ENCODE results near the gene DCAF8.

GRCh38 chr1:160237558-160237957 lies 24.8 kb downstream of the DCAF8 start:
- TF ChIP-seq CTCF (IDR thresholded peaks at IDR 0.05; ENCODE audit: low read depth, low read length), result no peak
- no peak for TF ChIP-seq EZH2phosphoT487 (IDR thresholded peaks at IDR 0.05; ENCODE audit: low read depth)
